IMR-90 (cell line): ENCODE data around the gene EBF3. TPM values are rescaled to one million over a fixed set of nuclear protein-coding genes. Genes with fewer than 3 reads are reported as not detected.

Experiments used
- ATAC-seq: fragments of 200-7000 bp; cut with Tn5 transposase; 2 replicates; pipeline ENCODE4 v1.9.1; 2020; ENCODE audit warnings: low read depth, mild to moderate bottlenecking, moderate library complexity
- BruUV-seq: library from RNA; stranded (reverse); fragments of 400-500 nt; replicated peaks from 2 replicates; lab custom pipeline; 2021; lab: Mats Ljungman, UMichigan
- CTCF ChIA-PET: fragments of 300-600 bp; formaldehyde crosslinking; extraction: SDS; loops from one replicate; lab custom pipeline; 2021; ENCODE audit warnings: antibody characterized with exemption; lab: Yijun Ruan, JAX
- POLR2A ChIA-PET: fragments of 300-600 bp; sonication (Branson Sonifier 250); formaldehyde crosslinking; loops from one replicate; lab custom pipeline; 2022; ENCODE audit warnings: antibody characterized with exemption; ENCODE audit not compliant: unreplicated experiment; lab: Charles Lee
- DNase-seq: peaks from one replicate; pipeline ENCODE4 v3.0.0; 2013
- H2AFZ ChIP-seq: replicated peaks from 2 replicates; pipeline ENCODE3; 2013; ENCODE audit warnings: low read length, mild to moderate bottlenecking; ENCODE audit not compliant: poor library complexity
- H2AK5ac ChIP-seq: 2 replicates; pipeline ENCODE4 v1.6.1; 2013; ENCODE audit warnings: low read depth, low read length, inconsistent platforms
- H2AK9ac ChIP-seq: replicated peaks from 2 replicates; pipeline ENCODE3; 2013; ENCODE audit warnings: mild to moderate bottlenecking, low read depth, low read length, moderate library complexity; ENCODE audit not compliant: poor library complexity
- H2BK120ac ChIP-seq: 2 replicates; pipeline ENCODE4 v1.6.1; 2013; ENCODE audit warnings: low read depth, low read length, inconsistent platforms
- H2BK15ac ChIP-seq: 3 replicates; pipeline ENCODE4 v1.6.1; 2013; ENCODE audit warnings: low read depth, low read length, inconsistent platforms
- H2BK20ac ChIP-seq: 2 replicates; pipeline ENCODE4 v1.6.1; 2013; ENCODE audit warnings: low read depth, mild to moderate bottlenecking, inconsistent platforms, low read length, moderate library complexity
- H2BK5ac ChIP-seq: 2 replicates; pipeline ENCODE4 v1.6.1; 2013; ENCODE audit warnings: mild to moderate bottlenecking, low read depth, low read length, inconsistent platforms; ENCODE audit not compliant: poor library complexity, severe bottlenecking
- H3K14ac ChIP-seq: replicated peaks from 2 replicates; pipeline ENCODE4 v1.6.1; 2013; ENCODE audit warnings: low read depth, low read length, inconsistent platforms
- H3K18ac ChIP-seq: 2 replicates; pipeline ENCODE4 v1.6.1; 2013; ENCODE audit warnings: low read depth, low read length, control low read depth
- H3K23ac ChIP-seq: 2 replicates; pipeline ENCODE4 v1.6.1; 2013; ENCODE audit warnings: low read depth, low read length, inconsistent platforms
- H3K27ac ChIP-seq: 2 replicates; pipeline ENCODE4 v1.5.1; 2013; ENCODE audit warnings: mild to moderate bottlenecking, control low read depth, low read length; ENCODE audit not compliant: insufficient read depth
- H3K27me3 ChIP-seq: 2 replicates; pipeline ENCODE4 v1.6.1; 2013; ENCODE audit warnings: low read length; ENCODE audit not compliant: control insufficient read depth, insufficient read depth
- H3K36me3 ChIP-seq: 2 replicates; pipeline ENCODE4 v1.6.1; 2013; ENCODE audit warnings: low read length, mixed read lengths; ENCODE audit not compliant: control insufficient read depth, insufficient read depth
- H3K4ac ChIP-seq: 2 replicates; pipeline ENCODE4 v1.6.1; 2013; ENCODE audit warnings: low read depth, low read length, inconsistent platforms
- H3K4me1 ChIP-seq: 2 replicates; pipeline ENCODE4 v1.6.1; 2013; ENCODE audit warnings: low read length, mixed read lengths; ENCODE audit not compliant: control insufficient read depth, insufficient read depth
- H3K4me2 ChIP-seq: 2 replicates; pipeline ENCODE4 v1.6.1; 2013; ENCODE audit warnings: low read depth, mild to moderate bottlenecking, control low read depth, low read length, moderate library complexity
- H3K4me3 ChIP-seq: 2 replicates; pipeline ENCODE4 v1.5.1; 2013; ENCODE audit warnings: low read depth, mild to moderate bottlenecking, control low read depth, low read length, moderate library complexity; ENCODE audit not compliant: insufficient read depth
- H3K56ac ChIP-seq: 2 replicates; pipeline ENCODE4 v1.6.1; 2013; ENCODE audit warnings: low read length, inconsistent platforms; ENCODE audit not compliant: insufficient read depth; ENCODE audit errors: extremely low read depth
- H3K79me1 ChIP-seq, 2 experiments: 2 replicates each; pipeline ENCODE4 v1.6.1; 2013; ENCODE audit warnings: low read length in 2 of 2, inconsistent platforms in 1 of 2, low read depth in 1 of 2
- H3K9ac ChIP-seq: 2 replicates; pipeline ENCODE4 v1.6.1; 2013; ENCODE audit warnings: low read depth, low read length, control low read depth
- H3K9me1 ChIP-seq: 2 replicates; pipeline ENCODE4 v1.6.1; 2013; ENCODE audit warnings: low read length, inconsistent platforms; ENCODE audit not compliant: insufficient read depth
- H3K9me3 ChIP-seq: 2 replicates; pipeline ENCODE4 v1.6.1; 2013; ENCODE audit warnings: low read length; ENCODE audit not compliant: control insufficient read depth, insufficient read depth
- H4K20me1 ChIP-seq: 2 replicates; pipeline ENCODE4 v1.6.1; 2013; ENCODE audit warnings: low read length, inconsistent platforms; ENCODE audit not compliant: insufficient read depth
- H4K5ac ChIP-seq: 2 replicates; pipeline ENCODE4 v1.6.1; 2013; ENCODE audit warnings: mild to moderate bottlenecking, low read depth, low read length, control low read depth
- H4K8ac ChIP-seq, 2 experiments: 2 replicates each; pipeline ENCODE4 v1.6.1; 2013; ENCODE audit warnings: low read depth in 2 of 2, low read length in 2 of 2, control low read depth in 1 of 2, inconsistent platforms in 1 of 2
- H4K91ac ChIP-seq: 2 replicates; pipeline ENCODE4 v1.6.1; 2013; ENCODE audit warnings: low read depth, low read length, inconsistent platforms; ENCODE audit not compliant: insufficient read depth
- MXI1 ChIP-seq: IDR thresholded peaks from 2 replicates; pipeline ENCODE4 v1.6.1; 2012; ENCODE audit warnings: low read depth, mild to moderate bottlenecking, low read length, moderate library complexity, borderline replicate concordance
- POLR2A ChIP-seq: IDR thresholded peaks from 2 replicates; pipeline ENCODE4 v1.6.1; 2012; ENCODE audit warnings: mild to moderate bottlenecking, low read depth, low read length
- WGBS, 2 experiments: methylation state at CpG; one replicate each; pipeline versions ENCODE4 v1.1.5 to v1.1.7; 2013; ENCODE audit warnings: missing lambda C conversion rate in 2 of 2; ENCODE audit not compliant: insufficient read length in 1 of 2; ENCODE audit errors: extremely low coverage in 2 of 2; 5-methylcytosine and 5-hydroxymethylcytosine counted together
- dilution Hi-C: fragments of 300-500 bp; cut with HindIII; formaldehyde crosslinking; loops from one replicate; pipeline ENCODE4 v1.14.3; 2018; ENCODE audit warnings: low sequenced_read_pairs; ENCODE audit not compliant: unreplicated experiment
- in situ Hi-C: fragments of 300-500 bp; cut with MboI; formaldehyde crosslinking; loops from 3 replicates; pipeline ENCODE4 v1.14.3; 2019; ENCODE audit warnings: low sequenced_read_pairs, inconsistent platforms, mixed read lengths
- intact Hi-C: fragments of 100-400 bp; cut with micrococcal nuclease; formaldehyde crosslinking; loops from 2 replicates; pipeline ENCODE4 v1.10.0; 2022
- polyA plus RNA-seq, 3 experiments: library from polyadenylated mRNA; depleted of rRNA; stranded (reverse); fragments of >200 nt; gene quantifications; 2 replicates each; pipeline ENCODE4 v1.2.3, GENCODE V29; 2012; ENCODE audit warnings: low replicate concordance in 1 of 3
- total RNA-seq: library from RNA; depleted of rRNA; stranded (reverse); fragments of >200 nt; gene quantifications from 2 replicates; pipeline ENCODE4 v1.2.3, GENCODE V29; 2012

EBF3 gene
- total and polyA plus RNA-seq, 2 of the 4 experiments (the other 2 are of a cell fraction) = 0.36 to 0.70 TPM

DNA sequence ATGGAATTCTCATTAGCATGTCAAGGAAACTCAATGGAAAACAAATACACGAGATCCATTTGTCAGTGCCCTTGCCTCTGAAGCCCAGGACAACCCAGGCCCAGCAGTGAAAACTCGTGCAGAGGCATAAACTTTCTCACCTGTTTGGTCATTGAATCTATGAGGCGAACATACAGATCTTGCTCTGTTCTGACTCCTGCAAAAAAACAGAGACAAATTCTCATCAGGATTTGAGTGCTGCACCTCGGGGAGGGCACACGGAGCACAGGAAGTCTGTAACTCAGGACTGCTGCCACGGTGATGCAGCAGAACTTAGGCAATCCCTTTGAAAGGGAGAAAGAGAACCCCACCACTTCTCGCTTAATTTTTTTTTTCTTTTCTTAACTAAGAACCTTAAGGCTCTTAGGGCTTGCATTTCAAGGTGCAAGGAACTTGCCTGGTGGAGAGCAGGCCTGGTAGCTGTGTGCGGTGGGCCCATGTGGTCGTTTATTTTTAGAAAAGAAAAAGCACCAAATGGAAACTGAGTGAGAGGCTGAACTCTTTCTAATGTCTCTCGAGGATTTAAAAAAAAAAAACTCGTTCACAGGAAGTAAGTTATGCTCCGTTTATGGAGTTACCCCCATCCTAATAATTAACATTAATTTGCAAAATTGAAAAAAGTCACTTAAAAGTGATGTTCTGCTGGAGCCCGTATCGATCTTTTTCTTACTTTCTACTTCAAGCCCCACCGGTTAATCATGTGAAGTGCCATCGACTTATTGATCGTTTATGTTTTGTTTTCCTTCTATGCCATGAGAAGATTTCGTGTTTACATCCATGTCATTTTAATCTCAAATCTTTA is 1.8 kb downstream of the EBF3 start (continued):
- TF ChIP-seq MXI1 (no peak), POLR2A (no peak)

GRCh38 chr10:129961157-129961701 is 2.8 kb downstream of the EBF3 start:
- ChIA-PET CTCF (no interaction called here), POLR2A (no interaction called here)
- Histone ChIP-seq H2AFZ (no peak overlapping the region), H3K36me3 (peaks cover 5% of the 10 kb centered on the region; the same call in 1 of the 2 replicates), H3K4ac (no peak overlapping the region), H2BK5ac (no peak overlapping the region), H3K27ac (no peak overlapping the region), H3K56ac (no peak overlapping the region), H2BK15ac (no peak overlapping the region), H3K27me3 (peaks cover 57% of the 10 kb centered on the region), H3K9ac (no peak overlapping the region), H2BK120ac (no peak overlapping the region), H4K5ac (no peak overlapping the region), H3K4me2 (no peak overlapping the region), H3K14ac (no peak overlapping the region), H2AK5ac (no peak overlapping the region), H4K20me1 (no peaks in the 10 kb centered on the region), H3K4me3 (no peak overlapping the region), H4K8ac (no peak overlapping the region), H3K9me3 (no peaks in the 10 kb centered on the region), H3K9me1 (no peaks in the 10 kb centered on the region), H3K18ac (no peak overlapping the region), H4K91ac (no peak overlapping the region), H2AK9ac (no peak overlapping the region), H3K4me1 (no peaks in the 10 kb centered on the region; the same call in 1 of the 2 replicates), H2BK20ac (no peak overlapping the region), H3K23ac (no peak overlapping the region), H3K79me1 (no peaks in the 10 kb centered on the region)
- TF ChIP-seq POLR2A = no peak
- ATAC-seq (no peak), DNase-seq (no peak)
- dilution Hi-C loops = no loop called here
- in situ Hi-C loops = no loop called here
- no CpG with 5 or more reads among the region's 7 CpGs for WGBS, 2 experiments
- intact Hi-C loops = loop anchor here (5.0 kb wide), 1 partner anchor 494 kb away; the partner anchor contains the start of gene MGMT
- BruUV-seq = no TSS peak
